Muscle of leg (tissue), 11 donors: ENCODE results near the gene TACR2. TPM values are rescaled to one million over a fixed set of nuclear protein-coding genes. Genes with fewer than 3 reads are reported as not detected.
A peak's percentile ranks its signal among the peaks of the same experiment; 100 is the strongest.

Experiments
- DNase-seq: peaks from one replicate; pipeline ENCODE4 v3.0.0; 2013
- H3K27ac ChIP-seq: one replicate; pipeline ENCODE4 v1.5.1; 2013; ENCODE audit warnings: mild to moderate bottlenecking, low read length, control low read depth
- H3K27me3 ChIP-seq: one replicate; pipeline ENCODE4 v1.6.1; 2013; ENCODE audit warnings: low read length; ENCODE audit not compliant: control insufficient read depth, insufficient read depth
- H3K36me3 ChIP-seq: one replicate; pipeline ENCODE4 v1.6.1; 2013; ENCODE audit warnings: low read length; ENCODE audit not compliant: control insufficient read depth, insufficient read depth
- H3K4me1 ChIP-seq: one replicate; pipeline ENCODE4 v1.6.1; 2013; ENCODE audit warnings: low read length; ENCODE audit not compliant: control insufficient read depth, insufficient read depth
- H3K4me3 ChIP-seq: one replicate; pipeline ENCODE4 v1.5.1; 2013; ENCODE audit warnings: low read length, control low read depth
- H3K9me3 ChIP-seq: replicated peaks from 2 replicates; pipeline ENCODE4 v1.6.1; 2013; ENCODE audit warnings: low read depth, low read length; ENCODE audit not compliant: control insufficient read depth
- WGBS: methylation state at CpG from one replicate; pipeline ENCODE4 v1.1.5; 2013; ENCODE audit warnings: missing lambda C conversion rate; ENCODE audit not compliant: insufficient coverage; 5-methylcytosine and 5-hydroxymethylcytosine counted together
- polyA plus RNA-seq, 8 donors: library from polyadenylated mRNA; unstranded; fragments of 120-200 nt; gene quantifications; one replicate each; pipeline versions ENCODE4 v1.2.1 to v1.2.3, GENCODE V29; 2013; ENCODE audit warnings: inconsistent platforms in 1 of 8, low replicate concordance in 1 of 8; ENCODE audit not compliant: insufficient read length in 8 of 8, insufficient read depth in 1 of 8
- total RNA-seq: library from RNA; stranded (reverse); fragments of 120-200 nt; gene quantifications from one replicate; pipeline ENCODE4 v1.2.4, GENCODE V29; 2013

TACR2 gene
- total and polyA plus RNA-seq, 9 donors, result 0.13 to 0.54 (median 0.38) TPM

- peak overlapping the region; percentile 73 for H3K27ac ChIP-seq
- no peak for DNase-seq
- H3K4me1 ChIP-seq, result peaks cover 46% of the 10 kb centered on the region
- H3K4me3 ChIP-seq, result no peak overlapping the region
- no peaks in the 10 kb centered on the region for H3K9me3 ChIP-seq
- no peaks in the 10 kb centered on the region for H3K36me3 ChIP-seq
- 62% methylated on average over 4 of the region's 13 CpGs for WGBS
- H3K27me3 ChIP-seq, result no peaks in the 10 kb centered on the region
Observed at GRCh38 chr10:69437321-69438259, 20.9 kb upstream of the TACR2 start.

GRCh38 chr10:69435966-69436520 lies 19.3 kb upstream of the TACR2 start:
- Histone ChIP-seq H3K4me1 (peaks cover 46% of the 10 kb centered on the region), H3K4me3 (no peak overlapping the region), H3K27ac (peak overlapping the region; percentile 72), H3K9me3 (no peaks in the 10 kb centered on the region), H3K36me3 (no peaks in the 10 kb centered on the region), H3K27me3 (no peaks in the 10 kb centered on the region)
- peak; percentile 72 for DNase-seq
- 79% methylated on average over 14 of the region's 14 CpGs for WGBS

GRCh38 chr10:69434926-69435325 lies 18.2 kb upstream of the TACR2 start:
- no peak for DNase-seq
- H3K4me1 ChIP-seq, result peaks cover 46% of the 10 kb centered on the region
- H3K27ac ChIP-seq, result no peak overlapping the region
- H3K9me3 ChIP-seq, result no peaks in the 10 kb centered on the region
- 96% methylated on average over 11 of the region's 11 CpGs for WGBS
- H3K4me3 ChIP-seq, result no peak overlapping the region
- H3K27me3 ChIP-seq, result no peaks in the 10 kb centered on the region
- no peaks in the 10 kb centered on the region for H3K36me3 ChIP-seq

GRCh38 chr10:69434169-69434568 lies 17.5 kb upstream of the TACR2 start:
- no peaks in the 10 kb centered on the region for H3K36me3 ChIP-seq
- WGBS, result no CpG with 5 or more reads among the region's 2 CpGs
- no peak overlapping the region for H3K27ac ChIP-seq
- H3K4me1 ChIP-seq, result peaks cover 38% of the 10 kb centered on the region
- DNase-seq, result no peak
- no peak overlapping the region for H3K4me3 ChIP-seq
- no peaks in the 10 kb centered on the region for H3K9me3 ChIP-seq
- H3K27me3 ChIP-seq, result no peaks in the 10 kb centered on the region

GRCh38 chr10:69428165-69428564 lies 11.4 kb upstream of the TACR2 start:
- WGBS, result 65% methylated on average over 4 of the region's 8 CpGs

GRCh38 chr10:69426376-69426727 lies 9.6 kb upstream of the TACR2 start:
- Histone ChIP-seq H3K27ac (no peak overlapping the region), H3K4me3 (no peak overlapping the region), H3K27me3 (peaks cover 2% of the 10 kb centered on the region), H3K9me3 (no peaks in the 10 kb centered on the region), H3K36me3 (no peaks in the 10 kb centered on the region), H3K4me1 (no peaks in the 10 kb centered on the region)
- DNase-seq, result no peak
- 87% methylated on average over 4 of the region's 4 CpGs for WGBS

More at GRCh38 chr10:69428165-69428564, 11.4 kb upstream of the TACR2 start:
- Histone ChIP-seq H3K36me3 (no peaks in the 10 kb centered on the region), H3K27me3 (no peaks in the 10 kb centered on the region), H3K4me3 (no peak overlapping the region), H3K27ac (no peak overlapping the region), H3K4me1 (no peaks in the 10 kb centered on the region), H3K9me3 (no peaks in the 10 kb centered on the region)
- no peak for DNase-seq

GRCh38 chr10:69425511-69426298 lies 9.0 kb upstream of the TACR2 start:
- DNase-seq, result no peak
- Histone ChIP-seq H3K4me3 (no peak overlapping the region), H3K36me3 (no peaks in the 10 kb centered on the region), H3K4me1 (no peaks in the 10 kb centered on the region), H3K27me3 (peaks cover 2% of the 10 kb centered on the region), H3K9me3 (no peaks in the 10 kb centered on the region), H3K27ac (no peak overlapping the region)
- 82% methylated on average over 1 of the region's 5 CpGs for WGBS

- H3K36me3 ChIP-seq, result no peaks in the 10 kb centered on the region
- H3K27ac ChIP-seq, result no peak overlapping the region
- no peak overlapping the region for H3K4me3 ChIP-seq
- no CpG with 5 or more reads among the region's 2 CpGs for WGBS
- H3K4me1 ChIP-seq, result no peaks in the 10 kb centered on the region
- no peaks in the 10 kb centered on the region for H3K9me3 ChIP-seq
- peaks cover 2% of the 10 kb centered on the region for H3K27me3 ChIP-seq
- DNase-seq, result no peak
Observed at GRCh38 chr10:69425041-69425440, 8.3 kb upstream of the TACR2 start.

- H3K36me3 ChIP-seq, result no peaks in the 10 kb centered on the region
Observed at GRCh38 chr10:69422676-69423075, 6.0 kb upstream of the TACR2 start.

More at GRCh38 chr10:69422676-69423075, 6.0 kb upstream of the TACR2 start:
- WGBS, result 38% methylated on average over 2 of the region's 4 CpGs
- Histone ChIP-seq H3K27ac (no peak overlapping the region), H3K4me1 (no peaks in the 10 kb centered on the region), H3K27me3 (peaks cover 2% of the 10 kb centered on the region), H3K4me3 (no peak overlapping the region), H3K9me3 (no peaks in the 10 kb centered on the region)
- no peak for DNase-seq
